PC-9 (cell line): ENCODE results near the gene PCNT.

Experiments
- CTCF ChIP-seq: fragments of 200-600 bp; sonication (generic); conservative IDR thresholded peaks from 2 replicates; pipeline ENCODE4 v1.6.1; 2017; ENCODE audit warnings: mixed run types, antibody characterized with exemption, mild to moderate bottlenecking, moderate library complexity
- EZH2 ChIP-seq: fragments of 200-600 bp; sonication (generic); IDR thresholded peaks from 2 replicates; pipeline ENCODE4 v1.8.0; 2017; ENCODE audit warnings: antibody characterized with exemption, low read depth

- TF ChIP-seq CTCF, result no peak
- TF ChIP-seq EZH2, result no peak
These were observed 73.4 kb downstream of the PCNT start for GRCh38 chr21:46397211-46397905.
